Stimulated activated CD4-positive, alpha-beta T cell treated with anti-CD3 and anti-CD28 coated beads, Interleukin-12 subunit alpha, Interleukin-12 subunit beta, amount 100 ng/mL, for 24 hours (primary cell): ENCODE measurements around the gene DTNB.
"Not testable (repeated sequence)": the region's sequence is repeated elsewhere in the genome, so short reads cannot be mapped to it uniquely, and the experiment has no call there.

Experiments used
- DNase-seq, 2 experiments: peaks; one replicate each; pipeline ENCODE4 v3.0.0-alpha.2; 2020; ENCODE audit warnings: low read depth in 2 of 2

The DTNB gene

DNA sequence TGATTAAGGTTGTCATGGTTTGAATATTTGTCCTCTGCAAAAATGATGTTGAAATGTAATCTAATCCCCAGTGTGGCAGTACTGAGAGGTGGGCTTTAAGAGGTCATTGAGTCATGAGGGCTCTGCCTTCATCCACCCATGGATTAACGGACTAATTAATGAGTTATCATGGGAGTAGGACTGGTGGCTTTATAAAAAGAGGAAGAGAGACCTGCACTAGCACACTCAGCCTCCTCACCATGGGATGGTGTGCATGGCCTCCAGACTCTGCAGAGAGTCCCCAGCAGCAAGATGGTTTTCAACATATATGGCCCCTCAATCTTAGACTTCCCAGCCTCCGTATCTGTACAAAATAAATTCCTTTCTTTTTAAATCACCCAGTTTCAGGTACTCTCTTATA, 41.0 kb downstream of the DTNB start:
- DNase-seq: no peak

GRCh38 chr2:25624635-25625034, 48.7 kb downstream of the DTNB start:
- DNase-seq: no peak

DNA sequence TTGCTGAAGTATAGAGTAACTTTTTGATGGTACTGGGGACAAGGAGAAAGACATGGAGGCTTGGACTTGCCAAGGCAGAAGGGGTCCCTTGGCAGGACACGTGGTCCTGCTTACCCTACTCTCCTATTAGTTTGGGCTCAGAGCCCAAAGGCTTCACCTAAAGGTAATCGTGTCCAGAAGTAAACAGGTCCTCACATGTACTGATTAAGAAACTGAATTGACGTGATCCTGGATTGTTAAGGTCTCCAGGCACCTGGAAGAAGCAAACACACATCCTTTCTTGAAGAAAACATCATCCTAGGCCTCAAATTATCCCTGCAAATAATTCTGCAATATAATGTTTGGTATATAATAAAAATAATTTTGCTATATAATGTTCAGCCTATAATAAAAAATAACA, 50.0 kb downstream of the DTNB start:
- DNase-seq: no peak

DNA sequence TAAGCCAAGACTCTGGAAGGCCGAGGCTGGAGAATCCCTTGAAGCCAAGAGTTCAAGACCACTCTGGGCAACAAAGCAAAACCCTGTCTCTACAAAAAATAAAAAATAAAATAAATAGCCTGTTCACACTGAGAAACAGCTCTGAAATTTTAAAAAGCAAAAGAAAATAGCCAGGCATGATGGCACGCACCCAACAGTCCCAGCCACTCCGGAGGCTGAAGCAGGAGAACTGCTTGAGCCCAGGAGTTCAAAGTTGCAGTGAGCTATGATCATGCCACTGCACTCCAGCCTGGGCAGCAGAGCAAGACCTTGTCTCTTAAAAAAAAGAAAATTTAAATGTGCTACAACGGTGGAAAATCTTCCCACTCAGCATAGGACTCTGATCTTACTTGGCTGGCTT, 52.7 kb downstream of the DTNB start:
- no peak for DNase-seq

DNA sequence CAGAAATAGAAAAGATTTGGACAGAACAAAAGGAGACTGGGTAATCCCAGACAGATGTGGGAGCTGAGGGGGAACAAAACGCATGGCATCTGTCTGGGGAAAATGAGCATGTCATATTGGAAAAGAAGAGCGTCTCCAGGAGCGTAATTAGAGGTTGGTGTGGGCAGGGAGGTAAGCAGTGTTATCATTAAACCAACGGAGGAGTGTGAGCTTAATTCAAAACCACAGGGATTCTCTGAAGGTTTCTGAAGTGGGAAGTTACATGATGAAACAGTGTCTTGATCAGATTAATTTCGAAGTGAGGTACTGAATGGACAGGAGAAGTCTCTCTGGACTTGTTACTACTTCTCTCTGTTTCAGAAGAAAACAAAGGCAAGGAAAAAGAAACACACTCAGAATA, 53.3 kb downstream of the DTNB start:
- no peak for DNase-seq

DNA sequence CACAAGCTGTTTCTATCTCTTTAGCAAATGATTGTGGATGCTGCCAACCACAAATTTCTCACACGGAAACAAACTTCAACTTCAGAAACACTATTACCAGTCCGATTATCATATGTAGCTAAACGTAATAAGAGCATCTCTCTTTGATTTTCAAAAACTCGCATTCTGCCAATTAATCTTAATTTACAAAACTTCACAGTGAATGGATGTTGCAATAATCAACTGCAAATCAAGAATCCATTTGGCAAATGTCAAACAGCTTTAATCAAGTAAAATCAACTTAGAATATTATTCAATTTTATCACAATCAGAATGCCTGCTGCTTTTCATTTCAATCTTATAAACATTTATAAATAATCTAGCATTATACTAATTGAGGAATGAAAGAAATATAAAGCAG, 54.2 kb downstream of the DTNB start:
- no peak for DNase-seq

- no peak for DNase-seq
Observed at GRCh38 chr2:25618676-25619075, 54.7 kb downstream of the DTNB start.

DNA sequence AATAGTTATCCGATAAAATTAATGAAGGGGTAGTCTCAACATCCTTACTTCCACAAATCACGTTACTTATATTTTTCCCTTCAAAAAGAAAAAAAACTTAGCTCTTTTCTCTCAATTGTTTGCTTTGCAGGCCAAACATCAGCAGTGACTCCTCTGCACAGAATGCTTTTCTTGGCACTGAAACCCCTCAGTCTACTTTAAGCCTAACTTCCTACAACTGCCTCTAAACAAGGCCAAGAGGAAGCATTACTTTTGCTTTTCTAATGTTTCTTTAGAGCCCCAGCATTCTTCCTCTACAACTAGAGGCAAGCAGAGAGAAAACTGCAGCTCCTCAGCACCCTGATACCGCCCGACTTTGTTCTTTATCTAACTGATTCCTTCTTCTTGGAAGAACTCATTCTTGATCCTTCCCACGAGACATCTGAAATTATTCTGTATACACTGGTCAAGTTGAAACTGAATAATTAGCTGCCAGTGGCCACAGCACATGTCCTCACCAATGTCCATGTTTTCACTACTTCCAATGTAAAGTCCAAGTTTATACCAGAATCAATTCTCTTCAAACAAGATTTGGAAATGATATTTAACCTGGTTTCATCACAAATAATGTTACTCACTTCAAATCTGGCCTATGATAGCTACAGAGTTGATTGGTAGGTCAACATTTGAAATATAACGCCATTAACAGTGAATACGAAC, 55.3 kb downstream of the DTNB start:
- no peak for DNase-seq

- no peak for DNase-seq
Observed at GRCh38 chr2:25615920-25616319, 57.5 kb downstream of the DTNB start.

DNA sequence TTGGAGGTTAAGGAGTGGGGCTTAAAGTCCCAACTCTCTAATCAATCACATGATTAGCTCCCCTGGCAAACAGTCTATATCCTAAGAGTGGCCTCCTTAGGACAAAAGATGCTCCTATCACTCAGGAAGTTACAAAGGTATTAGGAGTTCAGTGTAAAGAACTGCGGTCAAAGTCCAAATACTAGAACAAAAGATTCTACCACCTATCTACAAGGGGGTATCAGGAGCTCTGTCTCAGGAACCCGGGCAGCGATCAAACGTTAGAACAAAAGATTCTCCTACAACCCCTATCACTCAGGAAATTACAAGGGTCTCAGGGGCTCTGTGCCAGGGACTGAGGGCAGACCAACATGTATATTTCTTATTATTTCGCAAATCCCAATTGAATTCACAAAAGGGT, 58.0 kb downstream of the DTNB start:
- DNase-seq: no peak

- no peak for DNase-seq
Observed at GRCh38 chr2:25614711-25615110, 58.7 kb downstream of the DTNB start.

- DNase-seq: no peak
Observed at GRCh38 chr2:25608718-25609117, 64.7 kb downstream of the DTNB start.

GRCh38 chr2:25606892-25607291, 66.5 kb downstream of the DTNB start:
- DNase-seq: no peak

- DNase-seq: no peak
Observed at GRCh38 chr2:25602333-25602723, 71.0 kb downstream of the DTNB start.

GRCh38 chr2:25601711-25602332, 71.6 kb downstream of the DTNB start:
- not testable (repeated sequence) for DNase-seq

DNA sequence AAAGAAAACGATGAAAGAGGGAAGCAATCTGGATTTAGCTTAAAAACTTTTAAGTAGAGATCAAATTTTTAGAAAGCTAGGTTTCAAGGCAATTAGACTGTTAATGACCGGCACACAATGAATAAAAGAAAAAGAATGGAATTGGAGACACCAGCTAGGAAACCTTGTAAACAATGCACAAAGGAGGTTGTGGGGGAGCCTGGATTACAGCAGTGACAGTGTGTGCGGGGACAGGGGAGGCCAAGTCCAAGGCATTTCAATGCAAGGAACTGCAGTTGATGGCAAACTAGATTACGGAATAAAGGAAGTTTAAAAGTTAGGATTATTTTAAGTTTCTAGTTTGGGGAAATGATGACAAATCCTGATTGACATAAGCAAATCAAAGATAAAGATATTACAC, 74.5 kb downstream of the DTNB start:
- no peak for DNase-seq

GRCh38 chr2:25598332-25598731, 75.0 kb downstream of the DTNB start:
- no peak for DNase-seq

DNA sequence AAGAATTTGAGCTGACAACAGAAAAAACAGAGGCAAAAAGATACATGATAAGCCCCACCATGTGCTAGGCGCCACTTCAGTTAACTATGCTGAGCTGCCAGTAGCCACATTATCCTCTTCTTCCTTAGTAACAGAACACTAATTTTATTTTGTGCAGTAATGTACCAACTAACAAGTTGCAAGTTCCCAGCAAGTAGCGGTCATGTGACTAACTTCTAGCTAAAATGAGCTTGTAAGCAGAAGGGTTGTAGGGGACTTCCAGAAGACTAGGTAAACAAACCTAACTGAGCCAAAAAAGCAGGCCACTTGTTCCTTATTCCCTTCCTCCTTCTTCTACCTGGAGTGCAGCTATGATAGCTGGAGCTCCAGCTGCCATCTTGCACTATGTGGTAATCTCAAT, 75.5 kb downstream of the DTNB start:
- DNase-seq: no peak

- no peak for DNase-seq
Observed at GRCh38 chr2:25596516-25597244, 76.7 kb downstream of the DTNB start.

DNA sequence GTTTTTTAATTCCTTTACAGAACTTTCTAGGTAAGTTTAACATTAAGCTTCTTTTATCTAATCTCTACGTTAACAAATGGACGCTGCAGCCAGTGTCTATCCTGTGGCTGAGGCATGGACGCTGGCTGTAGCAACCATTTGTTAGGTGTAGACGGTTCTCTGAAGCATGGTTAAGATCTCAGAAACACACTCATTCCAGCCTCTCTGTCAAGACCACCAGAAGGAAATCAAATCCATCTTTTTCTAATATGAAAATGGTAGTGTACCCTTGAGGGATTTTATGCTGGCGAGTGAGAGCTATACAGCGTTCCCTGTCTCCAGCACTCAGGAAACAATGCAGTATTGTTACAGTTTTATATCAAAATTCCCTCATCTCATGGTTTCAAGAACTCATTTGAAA, 78.0 kb downstream of the DTNB start:
- DNase-seq: no peak

- DNase-seq: no peak
Observed at GRCh38 chr2:25594991-25595390, 78.4 kb downstream of the DTNB start.

GRCh38 chr2:25592766-25593292, 80.5 kb downstream of the DTNB start:
- no peak for DNase-seq

DNA sequence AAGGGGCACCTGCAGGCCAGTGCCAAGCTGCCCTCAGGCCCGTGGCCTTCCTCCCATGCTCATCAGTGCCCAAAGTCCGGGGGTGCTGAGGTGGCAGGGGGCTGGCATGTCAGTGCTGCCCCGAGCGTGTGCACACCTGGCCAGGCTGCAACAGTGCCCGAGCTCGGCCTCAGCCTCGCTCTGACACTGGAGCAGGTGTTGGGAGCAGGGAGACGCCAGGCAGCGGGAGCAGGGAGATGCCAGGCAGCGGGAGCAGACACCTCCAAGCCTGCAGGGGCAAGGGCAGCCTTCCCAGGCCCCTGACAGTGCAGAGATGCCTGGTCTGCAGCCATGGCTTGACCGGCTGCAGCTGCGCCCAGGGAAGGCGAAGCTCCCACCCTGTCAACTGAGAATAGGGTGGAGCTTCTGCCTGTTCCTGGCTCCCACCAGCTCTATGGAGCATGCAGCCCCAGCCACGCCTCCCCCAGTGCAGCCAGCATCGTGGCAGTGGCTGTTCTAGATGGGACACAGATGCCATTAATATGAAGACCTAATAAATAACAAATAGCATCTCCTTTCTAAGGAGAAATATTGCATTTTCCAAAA, 82.4 kb downstream of the DTNB start:
- DNase-seq: no peak
